NCI-H524 (cell line): ENCODE data around the gene CPSF4L.

Source experiments
- DNase-seq, 2 experiments: peaks; one replicate each; lab custom pipeline; 2025; lab: John Stamatoyannopoulos, UW

Gene CPSF4L

GRCh38 chr17:73289549-73290254, 28.0 kb upstream of the CPSF4L start:
- DNase-seq, result no peak

- no peak for DNase-seq
Observed at GRCh38 chr17:73288534-73289302, 27.0 kb upstream of the CPSF4L start.

- no peak for DNase-seq
Observed at GRCh38 chr17:73286863-73287296, 25.2 kb upstream of the CPSF4L start.

GRCh38 chr17:73285916-73286862, 24.5 kb upstream of the CPSF4L start:
- no peak for DNase-seq

DNA sequence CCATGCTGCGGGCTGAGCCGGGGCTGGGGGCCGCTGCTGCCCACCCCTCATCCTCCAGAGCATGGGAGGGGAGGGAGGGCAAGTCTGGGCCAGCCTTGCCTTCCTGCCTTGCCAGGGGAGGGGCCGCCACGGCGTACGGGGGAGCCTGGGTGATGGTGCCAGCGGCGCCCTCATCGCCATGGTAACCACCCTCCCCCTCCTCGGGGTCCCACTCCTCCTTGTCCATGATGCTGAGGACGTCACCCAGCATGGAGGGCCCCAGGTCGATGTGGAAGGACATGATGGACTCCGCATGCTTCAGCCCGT, 23.9 kb upstream of the CPSF4L start:
- no peak for DNase-seq

DNA sequence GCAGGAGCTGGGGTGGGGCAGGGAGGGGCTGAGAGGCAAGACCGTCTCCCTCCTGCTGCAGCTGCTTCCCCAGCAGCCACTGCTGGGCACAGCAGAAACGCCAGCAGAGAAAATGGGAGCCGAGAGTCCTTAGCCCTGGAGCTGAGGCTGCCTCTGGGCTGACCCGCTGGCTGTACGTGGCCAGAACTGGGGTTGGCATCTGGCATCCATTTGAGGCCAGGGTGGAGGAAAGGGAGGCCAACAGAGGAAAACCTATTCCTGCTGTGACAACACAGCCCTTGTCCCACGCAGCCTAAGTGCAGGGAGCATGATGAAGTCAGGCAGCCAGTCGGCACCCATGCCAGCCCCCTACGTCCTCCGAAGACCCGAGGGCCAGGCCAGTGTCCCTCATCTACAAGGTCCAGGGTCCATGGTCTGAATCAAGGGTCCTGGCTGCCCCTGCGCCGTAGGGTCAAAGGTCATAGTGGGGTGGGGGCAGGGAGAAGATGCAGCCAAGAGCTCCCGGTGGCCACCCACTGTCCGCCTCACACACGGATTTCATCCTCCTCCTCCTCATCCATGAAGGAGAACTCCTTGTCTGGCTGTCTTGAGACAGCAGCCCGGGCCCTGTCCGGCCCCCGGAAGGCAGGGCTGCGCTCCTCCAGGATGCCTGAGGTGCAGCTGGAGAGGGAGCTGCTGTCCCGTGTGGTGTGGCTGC, 23.4 kb upstream of the CPSF4L start:
- no peak for DNase-seq

GRCh38 chr17:73284354-73284753, 22.7 kb upstream of the CPSF4L start:
- DNase-seq, result peak in 1 of 2 experiments; percentile 52

DNA sequence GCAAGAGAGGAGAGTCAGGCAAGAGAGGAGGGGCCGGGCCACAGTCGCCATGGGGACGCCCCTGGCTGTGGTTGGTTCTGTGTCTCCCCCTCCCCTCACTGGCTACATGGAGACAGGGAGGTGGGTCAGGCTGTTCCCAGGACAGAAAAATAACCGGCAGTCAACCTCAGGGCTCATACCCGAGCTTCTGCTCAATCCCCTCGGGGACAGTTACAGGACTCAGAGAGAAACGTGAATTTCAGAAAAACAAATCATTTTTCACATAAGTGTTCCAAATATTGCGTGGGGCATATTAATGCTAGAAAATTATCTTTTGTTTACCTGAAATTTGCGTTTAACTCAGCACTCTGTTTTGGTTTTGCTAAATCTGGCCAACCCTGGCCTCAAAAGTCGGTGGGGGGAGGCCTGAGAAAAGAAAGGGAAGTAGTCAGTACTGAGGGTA, 22.2 kb upstream of the CPSF4L start:
- DNase-seq, result peak in 1 of 2 experiments; percentile 31

- no peak for DNase-seq
Observed at GRCh38 chr17:73283250-73283649, 21.6 kb upstream of the CPSF4L start.

DNA sequence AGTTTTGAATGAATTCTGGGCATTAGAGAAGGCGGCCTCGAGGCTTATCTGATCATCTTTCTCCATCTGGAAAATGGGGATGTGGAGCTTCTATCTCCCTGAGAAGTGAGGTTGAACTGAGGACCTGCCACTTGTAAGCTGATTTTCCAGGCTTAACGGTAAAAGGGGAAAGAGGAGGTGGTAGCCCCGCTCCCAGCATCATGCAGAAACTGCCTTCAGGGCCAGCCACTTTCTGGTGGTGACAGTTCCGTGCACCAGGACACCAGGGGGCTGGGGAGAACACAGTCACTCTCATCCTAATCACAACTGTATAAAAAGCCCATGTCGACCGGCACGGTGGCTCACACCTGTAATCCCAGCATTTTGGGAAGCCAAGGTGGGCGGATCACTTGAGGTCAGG, 20.9 kb upstream of the CPSF4L start:
- DNase-seq, result no peak

- no peak for DNase-seq
Observed at GRCh38 chr17:73281928-73282327, 20.2 kb upstream of the CPSF4L start.

GRCh38 chr17:73280191-73280590, 18.5 kb upstream of the CPSF4L start:
- no peak for DNase-seq

GRCh38 chr17:73279704-73280103, 18.0 kb upstream of the CPSF4L start:
- no peak for DNase-seq

GRCh38 chr17:73278465-73279453, 17.1 kb upstream of the CPSF4L start:
- peak; percentile 100 for DNase-seq

DNA sequence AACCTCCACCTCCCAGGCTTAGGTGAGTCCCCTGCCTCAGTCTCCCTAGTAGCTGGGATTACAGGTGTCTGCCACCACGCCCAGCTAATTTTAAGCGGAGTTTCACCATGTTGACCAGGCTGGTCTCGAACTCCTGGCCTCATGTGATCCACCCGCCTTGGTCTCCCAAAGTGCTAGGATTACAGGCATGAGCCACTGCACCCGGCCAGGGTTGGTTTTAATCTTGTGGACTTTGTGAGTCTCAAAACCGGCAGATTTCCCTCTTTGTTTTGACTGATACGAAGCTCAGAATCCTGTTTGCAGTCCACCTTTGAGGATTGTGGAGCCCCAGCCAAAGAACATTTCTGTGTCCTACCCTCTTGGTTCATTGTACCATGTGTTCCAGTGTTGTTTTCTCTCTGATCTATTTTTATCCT, 16.4 kb upstream of the CPSF4L start:
- DNase-seq, result no peak

DNA sequence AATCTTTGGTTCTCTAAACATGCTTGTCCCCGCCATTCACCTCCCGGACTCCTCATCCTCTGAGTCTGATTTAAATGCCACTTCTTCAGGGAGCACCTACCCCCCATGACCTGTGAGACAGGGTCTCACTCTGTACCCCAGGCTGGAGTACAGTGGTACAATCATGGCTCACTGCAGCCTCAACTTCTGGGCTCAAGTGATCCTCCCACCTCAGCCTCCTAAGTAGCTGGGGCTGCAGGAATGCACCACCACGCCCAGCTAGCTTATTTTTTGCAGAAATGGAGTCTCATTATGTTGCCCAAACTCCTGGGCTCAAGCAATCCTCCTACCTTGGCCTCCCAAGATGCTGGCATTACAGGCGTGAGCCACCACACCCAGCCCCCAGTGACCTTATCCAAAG, 12.8 kb upstream of the CPSF4L start:
- no peak for DNase-seq

DNA sequence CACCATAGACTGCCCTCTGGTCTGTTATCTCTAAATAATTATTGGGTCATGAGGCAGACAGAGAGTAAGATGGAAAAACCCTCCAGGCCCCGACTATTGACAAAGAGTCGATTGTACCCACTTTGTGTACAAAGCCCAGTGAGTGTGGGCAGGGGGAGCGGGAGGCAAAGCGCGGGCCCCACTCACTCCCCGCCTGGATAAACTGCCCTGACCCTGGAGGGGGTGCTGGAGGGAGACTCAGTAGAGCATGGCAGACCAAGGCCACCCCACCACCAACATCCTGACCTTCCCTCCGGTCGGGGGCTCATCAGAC, 11.2 kb upstream of the CPSF4L start:
- no peak for DNase-seq

GRCh38 chr17:73271072-73271471, 9.4 kb upstream of the CPSF4L start:
- DNase-seq, result no peak

- DNase-seq, result no peak
Observed at GRCh38 chr17:73269791-73270190, 8.1 kb upstream of the CPSF4L start.

DNA sequence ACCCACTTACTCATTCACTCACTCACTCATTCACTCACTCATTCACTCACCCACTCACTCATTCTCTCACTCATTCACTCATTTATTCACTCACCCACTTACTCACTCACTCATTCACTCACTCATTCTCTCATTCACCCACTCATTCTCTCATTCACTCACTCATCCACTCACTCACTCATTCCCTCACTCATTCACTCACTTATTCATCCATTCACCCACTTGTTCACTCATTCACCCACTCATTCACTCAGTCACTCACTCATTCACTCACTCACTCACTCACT, 7.6 kb upstream of the CPSF4L start:
- DNase-seq, result no peak
